Sigmoid colon (tissue), 4 donors: Measurements from ENCODE around the gene MUC5B.

Experiments used
- EP300 ChIP-seq, 4 donors: sonication (generic); formaldehyde crosslinking; IDR thresholded peaks; one replicate each; pipeline ENCODE4 v1.6.1; 2017; ENCODE audit warnings: antibody characterized with exemption in 4 of 4
- POLR2A ChIP-seq, 2 donors: fragments of 450-650 bp; IDR thresholded peaks; one replicate each; pipeline ENCODE4 v1.6.1; 2016; ENCODE audit warnings: antibody characterized with exemption in 2 of 2, mild to moderate bottlenecking in 2 of 2, moderate library complexity in 2 of 2
- POLR2AphosphoS5 ChIP-seq, 4 donors: sonication (generic); formaldehyde crosslinking; IDR thresholded peaks; one replicate each; pipeline ENCODE4 v1.6.1; 2017; ENCODE audit warnings: antibody characterized with exemption in 4 of 4
- TF ChIP-seq, protein P1 (sequence below), 4 experiments: fragments of 450-650 bp in 3 of 4; fragments of 200-600 bp in 1 of 4; IDR thresholded peaks; one replicate each; pipeline ENCODE4 v1.5.1; 2016 to 2019; ENCODE audit warnings: antibody characterized with exemption in 4 of 4, mild to moderate bottlenecking in 3 of 4, moderate library complexity in 2 of 4

DNA sequence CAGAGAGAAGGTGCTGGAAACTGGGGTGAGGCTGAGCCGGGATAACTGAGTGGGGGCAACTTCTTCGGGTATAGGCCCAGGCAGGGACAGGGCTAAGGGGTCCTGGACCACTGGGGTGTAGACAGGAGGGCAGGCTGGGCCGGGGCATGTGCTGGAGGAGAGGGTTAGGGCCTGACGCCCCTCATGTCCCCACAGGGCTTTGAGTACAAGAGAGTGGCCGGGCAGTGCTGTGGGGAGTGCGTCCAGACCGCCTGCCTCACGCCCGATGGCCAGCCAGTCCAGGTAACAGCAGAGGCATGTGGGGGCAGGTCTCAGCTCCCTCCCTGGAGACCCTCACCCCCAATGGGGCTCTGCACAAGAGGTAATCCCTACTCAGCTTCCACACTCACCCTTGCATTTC lies 36.7 kb downstream of the MUC5B start:
- TF ChIP-seq EP300 (IDR thresholded peaks at IDR 0.05) (no peak), POLR2A (IDR thresholded peaks at IDR 0.05) (no peak), POLR2AphosphoS5 (IDR thresholded peaks at IDR 0.05) (no peak)
- TF ChIP-seq, protein P1, sequence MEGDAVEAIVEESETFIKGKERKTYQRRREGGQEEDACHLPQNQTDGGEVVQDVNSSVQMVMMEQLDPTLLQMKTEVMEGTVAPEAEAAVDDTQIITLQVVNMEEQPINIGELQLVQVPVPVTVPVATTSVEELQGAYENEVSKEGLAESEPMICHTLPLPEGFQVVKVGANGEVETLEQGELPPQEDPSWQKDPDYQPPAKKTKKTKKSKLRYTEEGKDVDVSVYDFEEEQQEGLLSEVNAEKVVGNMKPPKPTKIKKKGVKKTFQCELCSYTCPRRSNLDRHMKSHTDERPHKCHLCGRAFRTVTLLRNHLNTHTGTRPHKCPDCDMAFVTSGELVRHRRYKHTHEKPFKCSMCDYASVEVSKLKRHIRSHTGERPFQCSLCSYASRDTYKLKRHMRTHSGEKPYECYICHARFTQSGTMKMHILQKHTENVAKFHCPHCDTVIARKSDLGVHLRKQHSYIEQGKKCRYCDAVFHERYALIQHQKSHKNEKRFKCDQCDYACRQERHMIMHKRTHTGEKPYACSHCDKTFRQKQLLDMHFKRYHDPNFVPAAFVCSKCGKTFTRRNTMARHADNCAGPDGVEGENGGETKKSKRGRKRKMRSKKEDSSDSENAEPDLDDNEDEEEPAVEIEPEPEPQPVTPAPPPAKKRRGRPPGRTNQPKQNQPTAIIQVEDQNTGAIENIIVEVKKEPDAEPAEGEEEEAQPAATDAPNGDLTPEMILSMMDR (IDR thresholded peaks at IDR 0.05) = no peak
